Measurements from ENCODE around the gene GSDME. TPM values are rescaled to one million over a fixed set of nuclear protein-coding genes. Genes with fewer than 3 reads are reported as not detected.

GSDME gene
- total RNA-seq, 1 donor from 2014 or later: 27.7 TPM

DNA sequence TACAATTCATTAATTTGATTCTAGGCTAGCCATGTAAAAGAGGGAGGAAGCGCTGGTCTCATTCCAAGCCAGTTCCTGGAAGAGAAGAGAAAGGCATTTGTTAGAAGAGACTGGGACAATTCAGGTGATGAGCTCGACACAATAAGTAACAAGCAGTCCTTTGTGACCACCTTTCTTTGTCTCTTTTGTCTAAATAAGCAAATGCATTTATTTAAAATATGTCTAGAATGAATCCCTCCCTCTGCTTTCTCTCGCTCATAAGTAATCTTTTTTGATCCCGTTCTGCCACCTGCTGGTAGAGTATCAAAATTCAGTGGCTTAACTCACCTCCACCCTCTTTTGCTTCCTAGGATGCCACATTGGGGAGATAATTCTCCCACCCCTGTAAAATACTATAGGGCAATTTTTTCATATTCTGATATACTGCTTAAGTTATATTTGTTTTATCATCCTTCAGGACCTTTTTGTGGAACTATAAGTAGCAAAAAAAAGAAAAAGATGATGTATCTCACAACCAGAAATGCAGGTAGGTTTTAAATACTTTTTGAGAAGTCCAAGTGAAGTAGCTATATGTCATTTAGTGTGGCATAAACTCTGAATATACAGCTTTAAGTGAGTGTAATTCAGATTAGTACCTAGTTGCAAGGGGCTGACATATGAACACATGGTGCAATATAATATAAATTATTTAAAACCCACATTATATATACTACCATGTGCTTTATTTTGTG, 91.5 kb downstream of the GSDME start:
- Histone ChIP-seq H3K79me2 (ENCODE audit: insufficient read depth, low read length) (no peaks in the 10 kb centered on the region), H3K36me3 (ENCODE audit: insufficient read depth, low read length) (no peaks in the 10 kb centered on the region), H3K4me3 (ENCODE audit: insufficient read depth, low read depth, low read length) (no peak overlapping the region), H4K20me1 (ENCODE audit: insufficient read depth, low read length) (no peaks in the 10 kb centered on the region), H3K4me2 (ENCODE audit: low read length) (no peak overlapping the region), H3K4me1 (ENCODE audit: insufficient read depth, low read length) (no peaks in the 10 kb centered on the region), H3K27me3 (ENCODE audit: insufficient read depth, low read length) (no peaks in the 10 kb centered on the region), H3K9ac (ENCODE audit: low read length) (no peak overlapping the region), H2AFZ (ENCODE audit: low read depth, low read length) (no peak overlapping the region), H3K27ac (ENCODE audit: low read depth, low read length) (no peak overlapping the region), H3K9me3 (ENCODE audit: insufficient read depth, low read depth, low read length) (no peaks in the 10 kb centered on the region)
- Mint-ChIP-seq H3K27ac (ENCODE audit: unreplicated experiment) (no peak overlapping the region), H3K9me3 (ENCODE audit: unreplicated experiment) (no peaks in the 10 kb centered on the region), H3K4me1 (ENCODE audit: low read depth, unreplicated experiment) (peaks cover 5% of the 10 kb centered on the region), H3K27me3 (ENCODE audit: low read depth, unreplicated experiment) (no peaks in the 10 kb centered on the region), H3K36me3 (ENCODE audit: low read depth, unreplicated experiment) (no peaks in the 10 kb centered on the region), H3K4me3 (ENCODE audit: unreplicated experiment) (no peak overlapping the region)
- TF ChIP-seq, protein P1, sequence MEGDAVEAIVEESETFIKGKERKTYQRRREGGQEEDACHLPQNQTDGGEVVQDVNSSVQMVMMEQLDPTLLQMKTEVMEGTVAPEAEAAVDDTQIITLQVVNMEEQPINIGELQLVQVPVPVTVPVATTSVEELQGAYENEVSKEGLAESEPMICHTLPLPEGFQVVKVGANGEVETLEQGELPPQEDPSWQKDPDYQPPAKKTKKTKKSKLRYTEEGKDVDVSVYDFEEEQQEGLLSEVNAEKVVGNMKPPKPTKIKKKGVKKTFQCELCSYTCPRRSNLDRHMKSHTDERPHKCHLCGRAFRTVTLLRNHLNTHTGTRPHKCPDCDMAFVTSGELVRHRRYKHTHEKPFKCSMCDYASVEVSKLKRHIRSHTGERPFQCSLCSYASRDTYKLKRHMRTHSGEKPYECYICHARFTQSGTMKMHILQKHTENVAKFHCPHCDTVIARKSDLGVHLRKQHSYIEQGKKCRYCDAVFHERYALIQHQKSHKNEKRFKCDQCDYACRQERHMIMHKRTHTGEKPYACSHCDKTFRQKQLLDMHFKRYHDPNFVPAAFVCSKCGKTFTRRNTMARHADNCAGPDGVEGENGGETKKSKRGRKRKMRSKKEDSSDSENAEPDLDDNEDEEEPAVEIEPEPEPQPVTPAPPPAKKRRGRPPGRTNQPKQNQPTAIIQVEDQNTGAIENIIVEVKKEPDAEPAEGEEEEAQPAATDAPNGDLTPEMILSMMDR (IDR thresholded peaks at IDR 0.05; ENCODE audit: insufficient read depth, low read depth, low read length): peak; percentile 68
- TF ChIP-seq EZH2 (IDR thresholded peaks at IDR 0.05; ENCODE audit: insufficient read depth, low read length): no peak
- DNase-seq (ENCODE audit: low read depth) (peak; percentile 16), FAIRE-seq (no peak)

DNA sequence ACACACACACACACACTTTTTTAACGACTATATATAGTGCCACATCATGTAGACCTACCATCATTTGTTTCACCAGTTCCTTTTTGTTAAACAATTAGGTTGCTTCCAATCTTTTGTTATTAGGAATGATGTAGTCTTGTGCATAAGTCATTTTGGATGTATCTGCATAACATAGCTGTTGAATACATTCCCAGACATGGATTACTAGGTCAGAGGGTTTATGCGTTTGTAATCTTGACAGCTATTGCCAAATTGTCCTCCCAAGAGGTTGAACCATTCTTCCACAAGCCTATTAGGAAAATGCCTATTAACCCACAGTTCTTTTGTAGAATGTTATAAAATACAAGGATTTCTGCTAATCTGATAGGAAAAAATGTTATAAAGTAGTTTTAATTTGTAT, 96.7 kb downstream of the GSDME start:
- H3K4me3 Mint-ChIP-seq (ENCODE audit: unreplicated experiment): no peak overlapping the region
- no peaks in the 10 kb centered on the region for H3K27me3 Mint-ChIP-seq (ENCODE audit: low read depth, unreplicated experiment)
- H3K4me1 Mint-ChIP-seq (ENCODE audit: low read depth, unreplicated experiment): peaks cover 11% of the 10 kb centered on the region
- no peak overlapping the region for H3K4me3 ChIP-seq (ENCODE audit: insufficient read depth, low read depth, low read length)
- H3K4me2 ChIP-seq (ENCODE audit: low read length): no peak overlapping the region
- no peak overlapping the region for H3K27ac ChIP-seq (ENCODE audit: low read depth, low read length)
- no peak for TF ChIP-seq EZH2 (IDR thresholded peaks at IDR 0.05; ENCODE audit: insufficient read depth, low read length)
- TF ChIP-seq, protein P1 (IDR thresholded peaks at IDR 0.05; ENCODE audit: insufficient read depth, low read depth, low read length): no peak
- H3K36me3 ChIP-seq (ENCODE audit: insufficient read depth, low read length): peaks cover 2% of the 10 kb centered on the region
- H3K9me3 Mint-ChIP-seq (ENCODE audit: unreplicated experiment): no peaks in the 10 kb centered on the region
- no peaks in the 10 kb centered on the region for H3K79me2 ChIP-seq (ENCODE audit: insufficient read depth, low read length)
- no peaks in the 10 kb centered on the region for H4K20me1 ChIP-seq (ENCODE audit: insufficient read depth, low read length)
- FAIRE-seq (no peak), DNase-seq (ENCODE audit: low read depth) (peak; percentile 34)
- no peaks in the 10 kb centered on the region for H3K9me3 ChIP-seq (ENCODE audit: insufficient read depth, low read depth, low read length)
- no peak overlapping the region for H3K9ac ChIP-seq (ENCODE audit: low read length)
- H3K27ac Mint-ChIP-seq (ENCODE audit: unreplicated experiment): no peak overlapping the region
- H3K36me3 Mint-ChIP-seq (ENCODE audit: low read depth, unreplicated experiment): no peaks in the 10 kb centered on the region
- H3K4me1 ChIP-seq (ENCODE audit: insufficient read depth, low read length): no peaks in the 10 kb centered on the region
- H2AFZ ChIP-seq (ENCODE audit: low read depth, low read length): no peak overlapping the region
- H3K27me3 ChIP-seq (ENCODE audit: insufficient read depth, low read length): no peaks in the 10 kb centered on the region

DNA sequence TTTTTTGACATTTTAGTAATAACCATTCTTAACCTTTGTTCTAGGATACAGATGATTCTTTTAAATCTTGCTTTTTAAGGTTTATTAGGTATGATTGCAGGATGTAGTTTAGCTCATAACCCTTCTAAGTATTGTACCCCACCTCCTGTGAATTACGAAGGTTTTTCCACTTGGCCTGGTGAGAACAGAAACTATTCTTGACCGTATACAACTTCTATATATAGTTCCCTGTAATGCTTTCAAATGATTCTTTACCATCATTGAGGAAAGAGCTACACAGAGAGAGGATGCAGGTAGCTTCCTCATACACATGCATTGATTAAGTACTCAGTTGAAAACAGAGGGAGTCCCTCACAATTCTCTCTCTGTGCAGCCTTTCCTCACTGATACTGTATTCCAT, 97.8 kb downstream of the GSDME start:
- no peak for FAIRE-seq
- no peak overlapping the region for H3K27ac ChIP-seq (ENCODE audit: low read depth, low read length)
- Mint-ChIP-seq H3K27ac (ENCODE audit: unreplicated experiment) (no peak overlapping the region), H3K9me3 (ENCODE audit: unreplicated experiment) (no peaks in the 10 kb centered on the region), H3K27me3 (ENCODE audit: low read depth, unreplicated experiment) (no peaks in the 10 kb centered on the region), H3K36me3 (ENCODE audit: low read depth, unreplicated experiment) (no peaks in the 10 kb centered on the region), H3K4me3 (ENCODE audit: unreplicated experiment) (no peak overlapping the region), H3K4me1 (ENCODE audit: low read depth, unreplicated experiment) (peaks cover 11% of the 10 kb centered on the region)
- H3K4me1 ChIP-seq (ENCODE audit: insufficient read depth, low read length): no peaks in the 10 kb centered on the region
- no peak overlapping the region for H3K9ac ChIP-seq (ENCODE audit: low read length)
- H4K20me1 ChIP-seq (ENCODE audit: insufficient read depth, low read length): no peaks in the 10 kb centered on the region
- H3K27me3 ChIP-seq (ENCODE audit: insufficient read depth, low read length): no peaks in the 10 kb centered on the region
- TF ChIP-seq, protein P1 (IDR thresholded peaks at IDR 0.05; ENCODE audit: insufficient read depth, low read depth, low read length): no peak
- no peak for TF ChIP-seq EZH2 (IDR thresholded peaks at IDR 0.05; ENCODE audit: insufficient read depth, low read length)
- H3K9me3 ChIP-seq (ENCODE audit: insufficient read depth, low read depth, low read length): no peaks in the 10 kb centered on the region
- no peak overlapping the region for H3K4me2 ChIP-seq (ENCODE audit: low read length)
- peaks cover 2% of the 10 kb centered on the region for H3K36me3 ChIP-seq (ENCODE audit: insufficient read depth, low read length)
- DNase-seq (ENCODE audit: low read depth): no peak
- no peak overlapping the region for H2AFZ ChIP-seq (ENCODE audit: low read depth, low read length)
- H3K79me2 ChIP-seq (ENCODE audit: insufficient read depth, low read length): no peaks in the 10 kb centered on the region
- H3K4me3 ChIP-seq (ENCODE audit: insufficient read depth, low read depth, low read length): no peak overlapping the region

Data from astrocyte (in vitro differentiated cells and primary cell).